ENCODE data around the gene BEND3. TPM values are rescaled to one million over a fixed set of nuclear protein-coding genes. Genes with fewer than 3 reads are reported as not detected.
"Not testable (repeated sequence)": the region's sequence is repeated elsewhere in the genome, so short reads cannot be mapped to it uniquely, and the experiment has no call there.

The BEND3 gene
- total RNA-seq, 1 donor = 3.5 TPM

- no peak for DNase-seq (ENCODE audit: low read depth)
- no peak overlapping the region for H3K4me3 ChIP-seq (ENCODE audit: low read depth, low read length)
These were observed 5.1 kb upstream of the BEND3 start for GRCh38 chr6:107120404-107120803.

GRCh38 chr6:107118976-107119375 lies 3.7 kb upstream of the BEND3 start:
- no peak for TF ChIP-seq CTCF (IDR thresholded peaks at IDR 0.05; ENCODE audit: insufficient read depth, low read depth, low read length)
- DNase-seq (ENCODE audit: low read depth) = no peak
- H3K4me3 ChIP-seq (ENCODE audit: low read depth, low read length) = no peak overlapping the region

More at GRCh38 chr6:107120404-107120803, 5.1 kb upstream of the BEND3 start:
- TF ChIP-seq CTCF (IDR thresholded peaks at IDR 0.05; ENCODE audit: insufficient read depth, low read depth, low read length) = no peak

GRCh38 chr6:107118540-107118939 lies 3.2 kb upstream of the BEND3 start:
- H3K4me3 ChIP-seq (ENCODE audit: low read depth, low read length) = not testable (repeated sequence)

GRCh38 chr6:107116931-107117330 lies 1.6 kb upstream of the BEND3 start:
- no peak for TF ChIP-seq CTCF (IDR thresholded peaks at IDR 0.05; ENCODE audit: insufficient read depth, low read depth, low read length)
- DNase-seq (ENCODE audit: low read depth) = no peak
- H3K4me3 ChIP-seq (ENCODE audit: low read depth, low read length) = no peak overlapping the region

More at GRCh38 chr6:107118540-107118939, 3.2 kb upstream of the BEND3 start:
- not testable (repeated sequence) for DNase-seq (ENCODE audit: low read depth)

- DNase-seq (ENCODE audit: low read depth) = peak; percentile 19
- H3K4me3 ChIP-seq (ENCODE audit: low read depth, low read length) = peak overlapping the region; percentile 64
- TF ChIP-seq CTCF (IDR thresholded peaks at IDR 0.05; ENCODE audit: insufficient read depth, low read depth, low read length) = no peak
These were observed 1.1 kb upstream of the BEND3 start for GRCh38 chr6:107116328-107116892.

GRCh38 chr6:107115695-107116327 lies 496 bp upstream of the BEND3 start:
- DNase-seq (ENCODE audit: low read depth) = peak; percentile 28
- TF ChIP-seq CTCF (IDR thresholded peaks at IDR 0.05; ENCODE audit: insufficient read depth, low read depth, low read length) = no peak
- H3K4me3 ChIP-seq (ENCODE audit: low read depth, low read length) = peak overlapping the region; percentile 64

GRCh38 chr6:107114213-107114925 lies 946 bp downstream of the BEND3 start:
- TF ChIP-seq CTCF (IDR thresholded peaks at IDR 0.05; ENCODE audit: insufficient read depth, low read depth, low read length) = peak; percentile 61
- peak; percentile 87 for DNase-seq (ENCODE audit: low read depth)
- peak overlapping the region; percentile 59 for H3K4me3 ChIP-seq (ENCODE audit: low read depth, low read length)
